HG03442 (cell line): ENCODE measurements around the gene WIPF1.

ENCODE experiments used
- ATAC-seq: cut with Tn5 transposase; IDR thresholded peaks from one replicate; pipeline ENCODE4 v1.9.1; 2021; ENCODE audit warnings: mild to moderate bottlenecking, moderate library complexity; ENCODE audit not compliant: unreplicated experiment

Gene WIPF1, protein sequence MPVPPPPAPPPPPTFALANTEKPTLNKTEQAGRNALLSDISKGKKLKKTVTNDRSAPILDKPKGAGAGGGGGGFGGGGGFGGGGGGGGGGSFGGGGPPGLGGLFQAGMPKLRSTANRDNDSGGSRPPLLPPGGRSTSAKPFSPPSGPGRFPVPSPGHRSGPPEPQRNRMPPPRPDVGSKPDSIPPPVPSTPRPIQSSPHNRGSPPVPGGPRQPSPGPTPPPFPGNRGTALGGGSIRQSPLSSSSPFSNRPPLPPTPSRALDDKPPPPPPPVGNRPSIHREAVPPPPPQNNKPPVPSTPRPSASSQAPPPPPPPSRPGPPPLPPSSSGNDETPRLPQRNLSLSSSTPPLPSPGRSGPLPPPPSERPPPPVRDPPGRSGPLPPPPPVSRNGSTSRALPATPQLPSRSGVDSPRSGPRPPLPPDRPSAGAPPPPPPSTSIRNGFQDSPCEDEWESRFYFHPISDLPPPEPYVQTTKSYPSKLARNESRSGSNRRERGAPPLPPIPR

DNA sequence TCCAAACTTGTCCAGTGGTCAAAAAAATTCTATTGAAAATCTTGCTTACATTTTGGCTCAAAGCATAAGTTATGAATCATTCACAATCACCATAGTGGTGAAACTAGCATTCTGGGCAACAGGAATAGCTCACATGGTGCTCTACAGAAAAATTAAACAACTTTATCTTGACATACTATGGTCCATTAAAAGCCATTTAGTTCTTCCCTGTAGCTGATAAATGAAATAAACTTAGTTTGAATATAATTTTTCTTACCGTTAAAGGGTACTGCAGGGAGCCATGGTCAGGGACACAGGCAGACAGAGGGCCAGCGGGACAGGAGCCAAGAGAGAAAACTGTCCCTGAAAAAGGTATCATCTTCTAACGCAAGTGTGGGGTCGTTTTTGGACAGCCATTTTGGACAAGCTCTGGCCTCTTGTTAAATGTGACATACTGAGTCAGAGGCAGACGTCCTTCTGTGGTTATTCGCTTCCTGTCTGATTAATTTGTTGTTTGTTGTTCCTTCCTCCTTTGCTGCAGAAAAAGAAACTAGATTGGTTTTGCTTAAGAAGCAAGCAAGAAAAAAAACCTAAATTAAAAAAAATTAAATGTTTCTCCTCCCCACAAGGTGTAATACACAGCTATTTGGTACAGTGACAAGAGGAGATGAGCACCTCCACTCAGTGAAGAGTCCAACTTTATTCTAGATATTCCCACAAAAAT, at the start of gene WIPF1:
Gene WIPF1 (minus strand): TSS at position 460 of the 703 bp plus-strand sequence. CDS start 12,231 bp downstream, outside the sequence.
- peak; percentile 49 for ATAC-seq

DNA sequence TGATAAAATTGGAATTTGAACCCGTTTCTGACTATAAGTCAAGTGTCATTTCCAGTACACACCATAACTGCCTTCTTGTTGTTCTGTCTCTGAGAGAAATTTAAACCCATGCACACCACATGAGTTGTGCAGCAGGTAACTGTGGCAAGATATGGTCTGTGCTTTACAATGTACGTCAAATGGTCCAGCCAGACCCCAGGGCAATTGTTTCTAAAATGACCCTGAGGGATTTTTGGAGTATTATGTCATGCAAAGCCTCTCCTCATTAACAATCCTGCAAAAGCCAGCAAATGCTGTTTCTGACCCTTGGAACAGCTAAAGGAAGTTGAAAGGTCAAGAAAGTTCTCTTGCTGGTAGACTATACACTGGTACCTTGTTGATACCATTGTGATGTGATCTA, 47.7 kb upstream of the WIPF1 start:
- no peak for ATAC-seq

DNA sequence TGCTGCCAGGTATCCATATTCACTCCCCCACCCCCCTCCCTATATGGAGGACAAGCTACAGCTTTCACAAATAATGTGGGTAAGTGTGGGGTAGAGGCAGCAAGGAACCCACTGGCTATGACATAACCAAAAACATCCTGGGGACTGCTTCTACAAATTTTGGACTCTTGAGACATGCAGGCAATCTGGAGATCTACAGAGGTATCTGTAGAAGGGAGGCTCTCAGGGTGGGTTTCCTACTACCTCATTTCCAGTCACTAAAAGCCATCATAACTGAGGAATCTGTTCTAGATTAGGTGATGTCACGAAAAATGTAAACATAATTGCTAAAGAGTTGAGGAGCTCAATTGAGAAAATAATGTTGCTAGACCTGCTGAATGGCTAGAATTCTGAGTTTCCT, 46.8 kb upstream of the WIPF1 start:
- ATAC-seq: no peak

DNA sequence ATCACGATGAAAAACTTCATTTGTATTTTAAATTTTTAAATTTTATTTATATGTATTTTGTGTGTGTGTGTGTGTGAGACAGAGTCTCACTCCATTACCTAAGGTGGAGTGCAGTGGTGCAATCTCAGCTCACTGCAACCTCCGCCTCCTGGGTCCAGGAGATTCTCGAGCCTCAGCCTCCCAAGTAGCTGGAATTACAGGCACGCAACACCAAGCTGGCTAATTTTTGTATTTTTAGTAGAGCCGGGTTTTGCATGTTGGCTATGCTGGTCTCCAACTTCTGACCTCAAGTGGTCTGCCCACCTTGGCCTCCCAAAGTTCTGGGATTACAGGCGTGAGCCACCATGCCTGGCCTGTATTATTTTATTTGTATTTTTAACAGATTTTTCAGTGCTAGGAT, 45.8 kb upstream of the WIPF1 start:
- ATAC-seq: no peak

DNA sequence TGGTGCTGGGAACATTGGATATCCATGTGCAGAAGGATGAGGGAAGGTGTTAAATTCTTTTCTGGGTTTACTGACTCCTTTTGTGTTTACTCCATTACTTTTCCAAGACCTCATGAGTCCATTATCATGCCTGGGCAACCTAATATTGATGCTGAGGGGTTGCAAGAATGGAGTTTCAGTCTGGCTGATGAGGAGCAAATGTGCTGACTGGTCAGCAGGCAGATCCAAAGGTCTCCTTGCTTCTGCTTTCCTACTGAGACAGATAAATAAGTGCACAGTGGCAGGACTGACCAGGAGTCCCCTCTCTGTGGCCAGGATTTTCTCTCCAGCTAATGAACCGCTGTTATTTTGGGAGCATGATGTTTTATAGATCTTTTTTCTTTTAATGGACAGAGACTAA, 43.6 kb upstream of the WIPF1 start:
- ATAC-seq: no peak

DNA sequence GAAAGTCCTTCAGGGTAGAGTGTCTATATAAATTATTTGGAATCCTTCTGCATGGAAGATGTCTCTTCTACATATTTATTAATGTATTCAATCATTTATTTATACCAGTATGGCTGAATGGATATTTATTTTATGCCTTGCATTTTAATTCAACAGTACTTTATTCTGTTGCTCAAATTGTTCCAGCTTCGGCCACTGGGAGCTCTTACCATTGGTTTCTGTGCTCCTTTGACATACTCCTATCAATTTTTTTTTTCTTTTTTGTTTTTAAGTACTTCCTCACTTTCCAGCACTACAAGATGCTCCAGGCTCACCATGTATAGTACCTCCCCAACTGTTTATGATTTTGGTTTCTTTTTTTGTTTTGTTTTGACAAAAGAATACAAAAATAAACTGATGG, 39.4 kb upstream of the WIPF1 start:
- no peak for ATAC-seq

DNA sequence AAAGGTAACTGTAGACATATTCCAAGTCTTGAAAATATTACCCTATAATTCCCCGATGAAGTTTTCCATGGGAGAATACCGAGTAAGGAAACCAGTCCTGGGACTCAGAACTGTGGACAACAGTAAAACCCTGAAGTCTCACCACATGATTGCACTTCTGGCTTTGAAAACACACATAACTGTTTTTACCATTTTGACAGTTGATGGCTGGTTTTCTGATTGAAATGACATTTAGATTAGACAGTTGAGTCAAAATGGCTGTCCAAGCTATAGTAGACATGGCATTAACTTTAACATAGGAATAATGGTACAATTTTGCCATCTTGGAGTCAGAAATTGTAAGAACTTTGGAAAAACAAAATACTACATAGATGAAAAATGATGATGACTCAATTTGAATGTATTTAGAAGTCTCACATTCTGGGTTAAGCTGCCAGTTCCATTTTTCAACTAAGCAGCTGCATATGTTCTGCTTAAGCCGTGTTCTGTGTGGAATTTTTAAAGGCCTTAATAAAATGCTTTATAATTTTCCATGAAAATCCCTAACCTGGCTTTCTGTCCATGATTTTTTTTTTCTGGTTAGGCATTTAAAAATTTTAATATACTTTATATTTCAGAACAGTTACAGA, 38.3 kb upstream of the WIPF1 start:
- no peak for ATAC-seq

DNA sequence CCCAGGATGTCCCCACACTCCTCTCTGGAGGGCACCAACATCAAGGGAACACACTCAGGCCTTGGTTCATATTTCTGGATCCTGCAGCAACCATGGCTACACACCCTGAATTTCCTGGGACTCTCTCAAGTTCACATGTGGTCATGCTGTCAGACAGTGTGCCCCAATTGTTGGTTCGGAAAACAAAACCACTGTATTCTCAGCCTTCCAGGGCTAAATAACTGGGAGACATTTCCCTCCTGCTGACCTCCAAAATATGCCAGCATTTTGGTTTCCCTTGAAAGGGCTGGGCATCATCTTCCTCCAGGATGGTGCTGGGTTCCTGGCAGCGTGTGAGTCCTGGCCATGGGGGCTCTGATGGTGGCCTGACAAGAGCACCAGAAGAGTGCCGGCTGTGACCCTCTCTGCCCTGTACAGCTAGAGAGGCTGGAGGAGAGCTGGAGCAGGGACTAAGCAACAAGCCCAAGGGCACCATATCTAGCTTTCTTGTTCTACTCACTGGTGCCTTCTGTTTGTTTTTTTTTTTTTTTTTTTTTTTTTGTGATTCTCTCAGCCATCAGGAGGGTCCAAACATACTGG, 37.5 kb upstream of the WIPF1 start:
- ATAC-seq: no peak

DNA sequence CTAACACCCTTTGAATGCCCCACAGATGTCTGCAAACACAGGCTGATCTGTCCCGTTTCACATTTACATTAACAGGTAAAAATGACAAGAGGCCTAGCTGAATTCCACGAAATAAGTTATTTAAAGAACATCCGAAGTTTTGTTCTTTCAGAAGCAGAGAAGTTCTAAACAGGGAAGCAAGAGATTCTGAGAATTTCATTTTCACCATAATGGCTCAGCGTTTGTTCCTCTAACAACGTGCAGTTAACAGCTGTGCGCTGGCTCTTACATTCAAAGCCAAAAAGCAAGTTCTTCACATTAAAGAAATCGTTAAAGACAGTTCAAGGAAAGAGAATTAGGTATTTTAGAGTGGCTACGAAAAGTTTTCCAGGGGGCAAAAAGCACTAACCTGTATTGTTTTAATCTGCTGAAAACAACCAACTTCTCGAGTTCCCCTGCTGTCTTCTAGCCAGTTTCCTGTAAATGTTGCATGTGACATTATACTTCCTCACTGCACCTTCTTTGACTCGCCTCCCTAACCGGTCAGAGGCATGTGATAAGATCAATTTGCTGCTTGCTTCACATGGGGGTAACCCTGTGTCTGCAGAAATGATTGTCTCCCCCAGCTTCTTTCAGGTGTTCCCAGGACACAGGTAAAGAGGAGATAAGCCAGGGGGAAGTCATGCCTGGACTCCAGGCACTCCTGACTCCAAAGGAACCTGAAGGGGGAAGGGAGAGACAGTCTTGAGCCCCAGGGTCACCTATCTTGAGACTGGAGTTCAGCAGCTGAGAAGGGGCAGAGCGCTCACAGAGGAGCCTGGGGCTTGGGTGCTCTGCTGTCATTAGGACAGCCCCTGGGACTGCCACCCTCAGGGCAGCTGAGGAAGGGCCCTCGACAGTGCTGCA, 36.8 kb upstream of the WIPF1 start:
- peak; percentile 67 for ATAC-seq

DNA sequence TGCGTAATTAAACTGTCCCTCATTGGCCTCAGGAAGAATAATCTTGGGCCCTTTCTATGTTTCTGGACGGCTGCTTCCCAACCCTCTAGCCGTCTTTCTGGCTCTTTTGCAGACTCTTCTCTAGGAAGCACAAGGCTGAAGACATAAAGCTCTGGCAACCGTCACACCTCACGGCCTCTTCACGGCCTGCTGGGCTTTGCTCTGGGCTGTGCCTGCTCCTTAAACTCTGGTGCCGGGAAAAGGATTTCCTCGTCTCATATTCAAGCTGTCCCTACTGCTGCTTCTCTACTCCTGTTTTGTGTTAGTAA, 36.0 kb upstream of the WIPF1 start:
- no peak for ATAC-seq

DNA sequence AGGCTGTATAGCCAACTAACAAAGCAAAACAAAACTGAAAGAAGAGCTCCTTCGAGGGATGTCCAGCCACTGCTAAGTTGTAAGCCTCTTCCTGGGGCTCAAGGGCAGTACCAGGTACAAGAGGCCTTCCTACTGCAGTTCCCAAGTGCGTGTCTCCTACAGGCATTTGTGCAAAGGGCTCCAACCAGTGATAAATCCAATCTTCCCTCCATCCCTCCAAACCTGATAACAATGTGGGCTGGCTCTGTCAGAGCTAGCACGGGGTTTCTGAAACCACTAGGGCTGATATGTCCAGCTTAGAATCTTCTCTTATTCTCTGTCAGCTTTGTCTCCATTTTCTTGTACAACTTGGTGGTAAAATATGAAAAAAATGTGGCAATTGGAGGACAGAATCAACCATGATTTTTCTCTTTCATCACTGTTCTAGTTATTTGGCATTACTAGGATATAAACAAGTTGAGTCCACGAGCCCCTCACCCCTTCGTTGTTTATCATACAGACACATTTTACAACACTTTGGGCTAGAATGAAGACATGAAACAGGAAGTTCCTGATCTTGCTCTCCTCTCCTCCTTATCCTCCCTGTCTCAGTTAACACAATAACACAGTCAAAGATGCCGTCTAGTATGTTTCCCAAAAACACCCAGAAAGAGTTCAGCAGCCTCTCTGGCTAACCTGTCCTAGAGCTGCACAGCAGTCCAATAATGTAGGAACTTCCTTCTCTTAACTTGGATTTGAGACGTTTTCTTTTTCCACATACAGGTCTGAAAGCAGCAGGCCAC, 35.4 kb upstream of the WIPF1 start:
- ATAC-seq: no peak

DNA sequence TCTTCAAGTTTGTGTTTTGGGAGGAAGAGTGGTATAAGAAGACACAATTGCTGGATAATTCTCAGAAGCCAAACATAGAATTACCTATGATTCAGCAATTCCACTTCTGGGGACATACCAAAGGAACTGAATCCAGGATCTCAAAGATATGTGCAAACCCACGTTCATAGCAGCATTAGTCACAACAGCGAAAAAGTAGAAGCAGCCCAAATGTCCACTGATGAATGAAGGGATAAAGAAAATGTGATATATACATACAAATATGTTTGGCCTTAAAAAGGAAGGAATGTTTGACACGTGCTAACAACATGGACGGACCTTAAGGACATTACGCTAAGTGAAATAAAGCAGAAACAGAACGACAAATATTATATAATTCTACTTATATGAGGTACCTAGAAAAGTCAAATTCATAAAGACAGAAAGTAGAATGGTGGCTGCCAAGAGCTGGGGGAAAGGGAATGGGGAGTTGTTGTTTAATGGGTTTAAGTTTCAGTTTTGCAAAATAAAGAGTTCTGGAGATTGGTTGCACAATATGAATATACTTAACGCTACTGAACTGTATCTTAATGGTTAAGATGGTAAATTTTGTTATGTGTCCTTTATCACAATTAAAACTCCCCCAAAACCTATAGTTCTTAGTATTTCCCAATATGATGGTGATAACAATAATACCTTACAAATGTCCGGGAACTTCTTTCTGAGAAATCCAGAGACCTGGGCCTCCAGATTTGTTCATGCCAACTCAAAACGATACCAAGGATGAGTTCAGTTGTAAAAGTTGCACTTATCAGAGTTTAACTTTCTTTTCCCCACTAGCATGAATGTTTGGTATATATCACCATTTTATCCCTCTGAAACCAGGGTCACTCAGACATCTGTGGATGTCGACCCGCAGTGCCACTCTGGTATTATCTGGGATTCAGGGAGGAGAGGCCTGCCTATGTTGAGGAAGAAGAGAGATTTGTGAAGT, 33.7 kb upstream of the WIPF1 start:
- no peak for ATAC-seq

DNA sequence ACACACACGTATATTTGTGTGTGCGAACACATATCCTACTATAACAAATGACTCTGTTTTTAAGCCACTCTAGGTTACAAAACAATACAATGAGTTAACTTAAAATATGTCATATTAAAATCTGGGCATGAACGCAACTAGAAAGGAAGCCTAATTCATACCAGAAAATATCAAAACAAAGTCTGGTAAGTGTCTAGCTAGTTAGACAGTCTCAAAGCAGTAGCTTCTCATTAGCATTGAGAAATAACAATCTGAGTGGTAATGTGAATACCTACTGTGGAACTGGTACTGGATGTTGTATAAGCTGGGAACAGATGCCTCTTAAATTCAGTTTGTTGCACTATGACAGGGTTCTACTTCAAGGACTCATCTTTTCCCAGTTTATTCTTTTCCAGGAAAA, 32.5 kb upstream of the WIPF1 start:
- ATAC-seq: no peak

DNA sequence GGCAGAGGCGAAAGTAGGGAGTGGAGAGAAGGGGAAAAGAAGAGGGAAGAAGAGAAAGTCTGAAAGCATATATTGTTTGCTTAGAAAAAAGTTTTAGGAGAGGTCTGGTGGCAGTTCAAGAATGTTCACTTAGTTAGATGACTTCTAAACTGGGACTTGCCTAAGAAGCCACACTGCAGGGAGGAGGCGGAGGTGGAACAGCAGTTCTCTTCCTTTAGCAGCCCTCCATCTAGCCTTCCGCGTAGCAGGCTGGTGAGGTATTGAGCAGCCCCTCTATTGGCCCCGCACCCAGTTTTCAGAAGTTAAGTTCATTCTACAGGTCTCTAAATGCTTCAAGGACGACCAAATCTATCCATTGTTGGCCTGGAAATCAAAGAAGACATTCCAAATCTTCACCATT, 31.9 kb upstream of the WIPF1 start:
- ATAC-seq: no peak

DNA sequence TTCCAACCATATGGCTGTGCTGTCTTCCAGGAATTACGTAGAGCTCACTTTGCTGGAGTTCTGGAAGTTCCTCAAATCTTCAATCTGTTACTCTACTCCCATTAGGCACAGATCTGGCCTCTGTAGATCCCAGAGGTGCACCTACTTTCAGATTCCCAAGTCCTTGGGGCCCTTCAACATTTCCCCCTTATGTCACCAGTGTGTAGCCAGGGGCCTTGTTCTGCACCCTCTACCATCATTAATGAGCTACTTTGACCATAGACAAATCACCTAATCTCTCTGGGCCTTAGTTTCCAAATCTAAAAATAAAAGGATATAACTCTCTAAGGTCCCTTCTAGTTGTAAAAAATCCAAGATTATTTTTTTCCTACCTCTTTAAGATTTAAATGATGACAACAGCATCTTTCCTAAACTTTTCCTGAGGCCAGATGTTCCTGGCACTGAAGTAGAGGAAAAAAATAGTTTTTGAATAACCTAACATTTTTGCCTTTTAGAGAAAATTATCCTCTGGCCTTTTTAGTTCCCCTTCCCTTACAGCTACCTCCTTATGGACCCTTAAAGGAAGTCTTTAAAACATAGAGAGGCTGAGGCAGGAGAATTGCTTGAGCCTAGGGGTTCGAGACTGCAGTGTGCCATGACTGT, 31.0 kb upstream of the WIPF1 start:
- no peak for ATAC-seq

DNA sequence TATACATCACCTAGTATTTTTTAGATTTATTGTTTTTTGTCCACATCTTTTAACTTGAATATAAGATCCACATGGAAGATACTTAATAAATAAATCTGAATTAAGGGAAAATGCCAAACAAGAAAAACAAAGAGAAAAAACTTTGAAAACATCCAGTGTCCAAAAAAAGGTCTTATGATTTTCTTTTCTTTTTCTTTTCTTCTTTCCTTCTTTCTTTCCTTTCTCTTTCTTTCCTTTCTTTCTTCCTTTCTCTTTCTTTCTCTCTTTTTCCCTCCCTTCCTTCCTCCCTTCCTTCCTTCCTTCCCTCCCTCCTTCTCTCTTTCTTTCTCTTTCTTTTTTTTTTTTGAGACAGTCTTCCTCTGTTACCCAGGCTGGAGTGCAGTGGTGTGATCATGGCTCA, 29.6 kb upstream of the WIPF1 start:
- ATAC-seq: no peak

DNA sequence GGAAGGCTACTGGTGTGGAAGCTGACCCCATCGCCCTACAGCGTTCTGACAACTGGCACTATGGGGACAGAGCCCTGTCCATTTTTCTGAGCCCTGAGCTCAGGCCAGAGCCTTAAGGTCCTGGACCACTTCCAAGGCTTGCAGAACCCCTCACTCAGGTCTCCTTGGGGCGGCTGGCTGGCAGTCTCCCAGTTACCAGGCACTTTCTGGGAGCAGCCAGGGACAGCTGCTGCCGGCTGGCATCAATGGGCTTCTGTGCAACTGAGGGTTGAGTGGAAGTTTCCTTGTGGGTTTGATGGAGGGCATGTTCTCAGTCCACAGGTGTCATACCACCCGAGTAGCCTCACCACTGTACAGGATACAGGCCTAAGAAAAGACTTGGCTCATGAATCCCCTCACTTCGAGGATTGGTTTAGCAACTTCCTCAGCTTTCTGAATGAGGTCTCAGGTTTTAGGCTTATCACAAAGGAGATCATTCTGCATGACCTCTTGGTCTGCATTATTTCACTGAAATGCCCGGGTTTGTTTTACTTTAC, 27.4 kb upstream of the WIPF1 start:
- ATAC-seq: no peak

DNA sequence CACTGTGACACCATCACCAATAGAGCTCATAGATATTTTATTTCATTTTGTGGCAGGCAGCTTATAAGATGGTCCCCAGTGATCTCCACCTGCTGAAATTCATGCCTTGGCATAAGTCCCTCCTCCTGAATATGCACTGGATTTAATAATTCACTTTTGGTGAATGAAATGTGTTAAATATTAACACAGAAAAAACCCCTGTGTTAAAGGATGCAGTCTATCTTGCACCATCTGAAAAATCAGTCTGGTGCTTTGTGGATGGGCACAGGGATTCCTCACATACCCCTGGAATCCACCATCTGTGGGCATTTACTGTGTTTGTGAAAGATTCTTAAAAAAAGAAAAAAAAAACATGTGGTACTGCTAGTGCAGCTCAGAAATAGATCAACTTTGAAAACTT, 26.1 kb upstream of the WIPF1 start:
- no peak for ATAC-seq
